ENCODE results near the gene MIDN. TPM values are rescaled to one million over a fixed set of nuclear protein-coding genes. Genes with fewer than 3 reads are reported as not detected.

Gene MIDN
- total RNA-seq, 6 donors from 2014 or later = 33.5 to 176 (median 75.9) TPM

DNA sequence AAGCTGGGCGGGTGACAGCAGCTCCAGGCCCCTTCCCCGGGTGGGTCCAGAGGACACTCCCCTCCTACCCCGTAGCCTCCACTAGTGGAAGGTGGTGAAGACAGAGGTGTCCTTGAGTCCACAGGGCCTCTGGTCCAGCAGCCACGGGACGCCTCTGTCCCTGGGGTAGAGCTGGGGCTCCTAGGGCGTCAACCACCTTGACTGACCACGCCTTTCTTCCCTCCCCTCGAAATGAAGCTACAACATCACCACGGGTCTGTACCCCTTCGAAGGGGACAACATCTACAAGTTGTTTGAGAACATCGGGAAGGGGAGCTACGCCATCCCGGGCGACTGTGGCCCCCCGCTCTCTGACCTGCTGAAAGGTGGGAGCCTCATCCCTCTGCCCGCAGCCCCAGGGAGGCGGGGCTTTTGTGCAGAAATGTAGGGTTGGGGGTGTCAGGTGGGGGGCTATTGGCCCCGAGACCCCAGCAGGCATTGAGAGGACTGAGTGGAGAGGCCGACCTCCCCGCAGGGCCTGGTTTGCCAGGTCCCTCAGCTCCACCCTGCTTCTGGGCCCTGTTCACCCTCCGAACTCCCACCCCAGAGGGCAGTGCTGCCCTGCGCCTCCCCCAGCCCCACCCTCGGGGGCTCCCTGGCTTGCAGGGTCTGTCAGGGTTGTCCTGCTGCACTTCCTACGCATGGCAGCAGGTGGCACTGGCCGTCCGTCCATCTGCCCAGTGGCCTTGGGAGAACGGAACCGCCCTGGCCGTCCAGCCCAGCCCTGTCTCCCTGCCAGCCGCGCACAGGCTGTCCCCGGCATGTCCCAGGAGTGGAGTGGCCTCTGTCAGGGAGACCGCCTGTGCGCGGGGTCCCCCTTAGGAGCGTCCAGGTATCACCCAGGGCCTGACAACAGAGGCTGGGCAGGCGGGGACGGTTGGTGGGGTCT lies 27.1 kb upstream of the MIDN start:
- DNase-seq = peak; percentile 48 to 87

DNA sequence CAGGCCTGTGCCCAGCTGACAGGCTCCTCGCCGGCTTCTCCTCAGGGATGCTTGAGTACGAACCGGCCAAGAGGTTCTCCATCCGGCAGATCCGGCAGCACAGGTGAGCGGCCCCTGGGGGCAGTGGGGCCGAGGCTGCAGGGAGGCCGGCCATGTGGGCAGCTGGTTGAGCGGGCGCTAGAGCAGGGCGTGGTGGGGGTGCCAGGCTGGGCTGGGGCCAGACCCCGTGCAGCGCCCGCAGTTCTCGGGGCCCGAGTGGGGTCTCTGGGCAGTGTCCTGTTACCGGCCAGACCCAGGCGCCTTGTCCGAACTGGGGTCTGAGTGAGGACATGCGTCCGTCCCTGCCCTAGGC lies 26.5 kb upstream of the MIDN start:
- DNase-seq = peak in 1 of 2 donors; percentile 80
- WGBS, 2 donors = 97 to 100% methylated on average over 2 to 22 of the region's 22 CpGs
- peak overlapping the region in 2 of 4 donors; percentile 9 to 15 for H3K27ac ChIP-seq
- no peaks in the 10 kb centered on the region for H3K9me3 ChIP-seq
- ATAC-seq (ENCODE audit: low FRiP score in 2 of 2) = no peak
- no peaks in the 10 kb centered on the region for H3K27me3 ChIP-seq
- no peak overlapping the region for H3K4me3 ChIP-seq
- H3K36me3 ChIP-seq = peaks cover 11 to 73% (median 55%) of the 10 kb centered on the region in 4 donors
- H3K4me1 ChIP-seq = peaks cover 0 to 24% (median 6%) of the 10 kb centered on the region in 4 donors
- TF ChIP-seq, protein P1, sequence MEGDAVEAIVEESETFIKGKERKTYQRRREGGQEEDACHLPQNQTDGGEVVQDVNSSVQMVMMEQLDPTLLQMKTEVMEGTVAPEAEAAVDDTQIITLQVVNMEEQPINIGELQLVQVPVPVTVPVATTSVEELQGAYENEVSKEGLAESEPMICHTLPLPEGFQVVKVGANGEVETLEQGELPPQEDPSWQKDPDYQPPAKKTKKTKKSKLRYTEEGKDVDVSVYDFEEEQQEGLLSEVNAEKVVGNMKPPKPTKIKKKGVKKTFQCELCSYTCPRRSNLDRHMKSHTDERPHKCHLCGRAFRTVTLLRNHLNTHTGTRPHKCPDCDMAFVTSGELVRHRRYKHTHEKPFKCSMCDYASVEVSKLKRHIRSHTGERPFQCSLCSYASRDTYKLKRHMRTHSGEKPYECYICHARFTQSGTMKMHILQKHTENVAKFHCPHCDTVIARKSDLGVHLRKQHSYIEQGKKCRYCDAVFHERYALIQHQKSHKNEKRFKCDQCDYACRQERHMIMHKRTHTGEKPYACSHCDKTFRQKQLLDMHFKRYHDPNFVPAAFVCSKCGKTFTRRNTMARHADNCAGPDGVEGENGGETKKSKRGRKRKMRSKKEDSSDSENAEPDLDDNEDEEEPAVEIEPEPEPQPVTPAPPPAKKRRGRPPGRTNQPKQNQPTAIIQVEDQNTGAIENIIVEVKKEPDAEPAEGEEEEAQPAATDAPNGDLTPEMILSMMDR (IDR thresholded peaks at IDR 0.05) = no peak
- no peak for TF ChIP-seq EP300 (IDR thresholded peaks at IDR 0.05)
- no peak for TF ChIP-seq POLR2A (IDR thresholded peaks at IDR 0.05)
- no peak for TF ChIP-seq POLR2AphosphoS5 (IDR thresholded peaks at IDR 0.05)

More for the DNA sequence above, 27.1 kb upstream of the MIDN start:
- 76% methylated on average over 38 of the region's 38 CpGs; no CpG with 5 or more reads in 1 of the 2 donors for WGBS, 2 donors
- Histone ChIP-seq H3K4me1 (peaks cover under 1 to 29% (median 9%) of the 10 kb centered on the region in 4 donors), H3K4me3 (no peak overlapping the region), H3K9me3 (no peaks in the 10 kb centered on the region), H3K36me3 (peaks cover 11 to 66% (median 48%) of the 10 kb centered on the region in 4 donors), H3K27me3 (no peaks in the 10 kb centered on the region), H3K27ac (peak overlapping the region in 2 of 4 donors; percentile 9 to 15)
- ATAC-seq (ENCODE audit: low FRiP score in 2 of 2) = peak in 1 of 2 donors; percentile 72
- TF ChIP-seq EP300 (IDR thresholded peaks at IDR 0.05) (no peak), POLR2A (IDR thresholded peaks at IDR 0.05) (no peak), POLR2AphosphoS5 (IDR thresholded peaks at IDR 0.05) (no peak)
- TF ChIP-seq, protein P1 (IDR thresholded peaks at IDR 0.05) = peak; percentile 50 to 80 (median 72)

DNA sequence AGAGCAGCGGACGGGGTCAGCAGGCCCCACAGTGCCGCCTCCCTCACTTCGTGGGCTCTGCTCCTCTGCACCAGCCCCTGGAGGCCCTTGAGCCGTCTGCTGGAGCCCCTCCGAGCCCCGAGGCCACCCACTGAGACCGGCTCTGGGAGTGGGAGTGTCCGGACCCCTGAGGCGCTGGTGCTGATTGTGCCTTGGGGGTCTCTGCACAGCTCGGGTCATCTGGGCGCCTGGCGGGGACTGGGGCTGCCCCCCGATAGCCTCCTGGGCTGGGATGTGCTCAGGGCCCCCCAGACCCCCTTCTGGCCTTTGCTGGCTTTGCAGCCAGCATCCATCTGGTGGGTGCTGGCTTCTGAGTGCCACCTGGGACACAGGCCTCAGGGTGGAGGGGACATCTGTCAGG lies 26.0 kb upstream of the MIDN start:
- TF ChIP-seq POLR2A (IDR thresholded peaks at IDR 0.05) (no peak), POLR2AphosphoS5 (IDR thresholded peaks at IDR 0.05) (no peak), EP300 (IDR thresholded peaks at IDR 0.05) (no peak)
- TF ChIP-seq, protein P1 (IDR thresholded peaks at IDR 0.05) = no peak
- no peak overlapping the region for H3K27ac ChIP-seq
- peaks cover 0 to 19% (median 5%) of the 10 kb centered on the region in 4 donors for H3K4me1 ChIP-seq
- H3K36me3 ChIP-seq = peaks cover 11 to 78% (median 60%) of the 10 kb centered on the region in 4 donors
- 100% methylated on average over 1 of the region's 14 CpGs; no CpG with 5 or more reads in 1 of the 2 donors for WGBS, 2 donors
- H3K9me3 ChIP-seq = no peaks in the 10 kb centered on the region
- no peak overlapping the region for H3K4me3 ChIP-seq
- ATAC-seq (ENCODE audit: low FRiP score in 2 of 2) (no peak), DNase-seq (peak in 1 of 2 donors; percentile 64)
- no peaks in the 10 kb centered on the region for H3K27me3 ChIP-seq

DNA sequence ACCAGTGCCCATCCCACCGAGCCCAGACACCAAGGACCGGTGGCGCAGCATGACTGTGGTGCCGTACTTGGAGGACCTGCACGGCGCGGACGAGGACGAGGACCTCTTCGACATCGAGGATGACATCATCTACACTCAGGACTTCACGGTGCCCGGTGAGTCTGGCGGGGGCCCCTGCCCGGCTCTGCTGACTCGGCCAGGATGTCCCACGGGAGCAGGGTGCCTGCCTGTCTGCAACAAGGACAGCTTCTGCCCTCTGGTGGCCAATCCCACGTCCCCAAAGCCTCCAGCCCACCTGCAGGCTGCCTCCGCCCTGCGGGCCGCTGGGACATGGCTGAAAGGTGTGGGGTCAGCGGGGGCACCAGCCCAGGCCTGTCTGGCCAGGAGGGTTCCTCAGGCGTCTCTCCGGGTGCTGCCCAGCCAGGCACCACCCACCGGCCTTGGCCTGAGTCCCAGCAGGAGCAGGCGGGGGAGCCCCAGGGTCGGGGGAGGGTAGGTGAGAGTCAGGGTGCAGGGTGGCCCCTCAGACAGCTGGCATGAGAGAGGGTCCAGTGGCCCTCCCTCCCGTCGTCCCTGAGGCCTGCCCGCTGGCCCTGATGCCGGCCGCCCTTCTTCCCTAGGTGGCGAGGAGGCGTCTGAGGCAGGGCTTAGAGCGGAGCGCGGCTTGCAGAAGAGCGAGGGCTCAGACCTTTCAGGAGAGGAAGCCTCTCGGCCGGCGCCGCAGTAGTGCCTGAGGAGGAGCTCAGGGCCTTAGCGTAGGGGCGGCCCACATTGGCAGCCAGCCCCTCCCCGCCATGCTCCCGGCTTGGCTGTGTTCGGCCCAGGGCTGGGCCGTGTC lies 25.1 kb upstream of the MIDN start:
- no peak overlapping the region for H3K4me3 ChIP-seq
- peaks cover 11 to 86% (median 68%) of the 10 kb centered on the region in 4 donors for H3K36me3 ChIP-seq
- no peaks in the 10 kb centered on the region for H3K9me3 ChIP-seq
- no peak for TF ChIP-seq POLR2A (IDR thresholded peaks at IDR 0.05)
- no peak for TF ChIP-seq EP300 (IDR thresholded peaks at IDR 0.05)
- TF ChIP-seq POLR2AphosphoS5 (IDR thresholded peaks at IDR 0.05) = no peak
- TF ChIP-seq, protein P1 (IDR thresholded peaks at IDR 0.05) = peak in 3 of 6 experiments; percentile 11 to 42 (median 28)
- ATAC-seq (ENCODE audit: low FRiP score in 2 of 2) (no peak), DNase-seq (peak in 1 of 2 donors; percentile 80)
- peak overlapping the region in 1 of 4 donors; percentile 35 for H3K27ac ChIP-seq
- 75 to 87% methylated on average over 4 to 42 of the region's 48 CpGs for WGBS, 2 donors
- H3K4me1 ChIP-seq = peaks cover 0 to 11% (median 5%) of the 10 kb centered on the region in 4 donors
- no peaks in the 10 kb centered on the region for H3K27me3 ChIP-seq

Measured in upper lobe of left lung (tissue), 6 donors.